HPDE6-E6E7 (cell line): ENCODE results near the gene ELP5.

Source experiments
- DNase-seq: peaks from one replicate; pipeline ENCODE4 v3.0.0; 2011; ENCODE audit warnings: missing footprints; ENCODE audit errors: extremely low spot score

Gene ELP5

DNA sequence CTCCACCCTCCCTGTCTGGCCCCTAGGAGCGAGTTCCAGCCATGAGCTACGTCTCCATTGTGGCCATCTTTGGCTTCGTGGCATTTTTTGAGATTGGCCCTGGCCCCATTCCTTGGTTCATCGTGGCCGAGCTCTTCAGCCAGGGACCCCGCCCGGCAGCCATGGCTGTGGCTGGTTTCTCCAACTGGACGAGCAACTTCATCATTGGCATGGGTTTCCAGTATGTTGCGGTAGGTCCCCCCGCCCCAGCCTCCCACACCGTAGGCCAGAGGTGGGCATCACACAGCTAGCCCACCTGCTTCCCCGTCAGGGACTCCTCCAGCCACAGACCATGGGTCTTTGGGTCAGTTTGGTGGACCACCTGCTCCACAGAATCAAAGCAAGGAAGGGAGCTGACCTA, 33.7 kb downstream of the ELP5 start:
- no peak for DNase-seq

DNA sequence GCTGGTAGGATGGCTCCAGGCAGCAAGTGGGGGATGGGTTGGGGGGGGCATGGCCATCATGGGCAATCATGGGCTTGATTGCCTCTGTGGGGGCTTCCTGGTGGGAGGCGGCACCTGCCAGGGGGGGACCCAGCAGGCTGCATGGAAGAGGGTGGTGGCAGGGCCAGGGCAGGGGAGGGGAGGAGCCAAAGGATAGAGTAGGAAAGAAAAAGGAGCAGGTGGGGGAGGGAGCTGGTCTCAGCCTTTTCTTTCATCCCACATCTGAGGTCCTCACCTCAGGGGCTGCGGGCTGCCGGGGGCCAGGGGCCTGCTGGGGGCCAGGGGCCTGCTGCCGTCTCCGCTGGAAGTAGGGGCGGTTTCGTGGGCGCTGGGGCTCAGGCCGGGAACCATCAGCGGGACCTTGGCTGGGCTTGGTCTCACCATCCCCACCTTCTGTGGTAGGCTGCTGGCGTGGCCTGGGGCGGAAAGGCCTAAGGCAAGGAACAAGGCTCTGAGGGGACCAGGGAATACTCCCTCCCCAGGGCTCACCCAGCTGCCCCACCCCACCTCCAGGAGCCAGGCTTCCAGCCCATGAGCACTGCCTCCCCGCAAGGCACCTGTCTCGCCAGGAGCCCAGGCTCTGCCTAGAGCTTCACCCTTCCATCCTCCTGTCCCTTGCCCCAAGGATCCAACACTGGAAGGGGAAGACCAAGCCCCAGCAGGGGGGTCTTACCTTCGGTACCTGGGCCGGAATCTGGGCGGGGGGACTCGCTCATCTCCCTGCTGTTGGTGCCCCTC, 37.4 kb downstream of the ELP5 start:
- no peak for DNase-seq

DNA sequence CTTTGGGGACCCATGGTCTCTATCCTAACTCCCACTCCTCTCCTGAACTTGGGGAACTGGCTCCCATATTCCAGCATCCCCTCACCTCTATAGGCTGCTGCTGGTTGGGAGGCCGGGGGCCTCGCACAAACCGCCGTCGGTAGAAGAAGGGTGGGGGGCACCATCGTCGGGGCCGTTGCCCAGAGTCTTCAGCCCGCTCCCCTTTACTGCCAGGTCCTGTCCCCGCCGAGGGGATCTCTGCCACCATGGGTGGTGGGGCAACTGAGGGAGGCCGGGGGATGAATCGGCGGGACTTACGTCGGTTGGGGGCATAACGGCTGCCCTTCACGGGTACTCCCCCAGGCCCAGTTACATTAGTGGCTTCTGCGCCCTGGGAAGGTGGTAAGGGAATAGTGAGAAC, 38.2 kb downstream of the ELP5 start:
- no peak for DNase-seq

DNA sequence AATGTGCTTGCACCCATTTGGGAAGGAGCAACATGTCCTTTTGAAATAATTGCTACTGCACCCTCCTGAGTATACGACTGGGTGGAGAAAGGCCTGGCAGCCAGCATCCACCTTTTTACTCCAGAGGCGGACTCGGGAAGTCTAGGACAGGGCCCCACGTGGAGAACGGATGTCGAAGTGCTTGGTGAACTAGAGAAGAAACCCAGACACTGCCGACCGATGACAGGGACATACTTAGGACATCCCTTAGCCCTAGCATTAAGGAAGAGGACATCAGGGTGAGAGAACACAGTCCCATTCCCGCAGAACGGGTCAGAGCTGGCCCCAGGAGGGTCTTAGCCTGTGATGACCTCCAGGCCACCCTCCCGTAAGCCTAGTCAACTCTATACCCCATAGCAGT, 38.7 kb downstream of the ELP5 start:
- DNase-seq, result no peak

DNA sequence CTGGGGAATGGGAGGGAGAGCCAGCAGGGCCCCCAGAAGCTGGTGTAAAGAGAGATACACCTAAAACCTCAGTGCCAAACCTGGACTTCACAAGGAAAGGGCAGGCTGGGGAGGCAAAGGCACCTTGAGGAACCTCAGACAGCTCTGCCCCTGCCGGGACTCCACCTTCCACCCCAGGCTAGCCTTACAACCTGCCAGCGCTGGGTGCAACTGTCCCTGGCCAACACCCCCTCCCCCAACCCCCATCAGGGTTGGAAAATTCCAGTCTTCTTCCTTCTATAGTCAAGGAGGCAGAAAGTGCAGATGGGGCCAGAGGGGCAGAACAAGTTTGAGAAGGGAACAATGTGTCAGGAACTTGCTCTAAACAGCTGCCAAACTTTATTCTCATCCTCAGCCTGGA, 40.2 kb downstream of the ELP5 start:
- DNase-seq, result no peak

DNA sequence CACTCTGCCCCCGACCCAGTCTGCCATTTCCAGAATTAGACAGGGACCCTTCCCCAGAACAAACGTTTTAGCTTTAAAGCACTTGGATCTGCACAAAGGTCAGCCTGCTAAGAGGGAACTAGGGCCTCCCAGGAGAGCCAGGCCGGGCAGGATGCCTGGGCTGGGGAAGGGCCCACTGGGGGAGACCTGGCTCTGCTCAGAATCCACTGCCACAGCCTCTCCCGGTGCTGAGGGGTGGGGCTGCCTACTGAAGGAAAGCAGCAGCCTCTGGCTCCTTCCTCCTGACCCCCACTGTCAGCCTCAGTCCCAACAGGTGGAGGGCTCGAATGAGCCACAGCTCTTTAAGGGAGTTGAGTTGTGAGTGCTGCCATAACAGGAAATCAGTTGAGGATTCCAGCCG, 40.7 kb downstream of the ELP5 start:
- DNase-seq, result no peak

DNA sequence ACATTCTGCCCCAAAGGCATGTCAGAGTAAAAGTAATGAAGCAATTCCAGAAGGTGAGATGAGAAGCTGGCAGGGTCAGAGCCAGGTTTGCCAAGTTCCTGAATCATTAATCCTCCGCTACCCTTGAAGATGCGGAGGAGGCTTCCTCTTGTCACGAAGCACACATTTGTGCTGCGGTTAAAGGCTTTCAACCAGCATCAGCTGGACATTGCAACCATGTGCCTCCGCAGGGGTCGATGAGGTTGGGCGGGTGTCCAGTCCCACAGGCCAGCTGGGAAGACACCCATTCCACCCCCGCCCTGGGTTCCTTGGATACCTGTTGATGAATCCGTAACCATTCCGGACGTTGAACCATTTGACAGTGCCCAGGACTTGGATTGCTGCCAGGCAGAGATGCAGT, 41.1 kb downstream of the ELP5 start:
- peak; percentile 49 for DNase-seq

DNA sequence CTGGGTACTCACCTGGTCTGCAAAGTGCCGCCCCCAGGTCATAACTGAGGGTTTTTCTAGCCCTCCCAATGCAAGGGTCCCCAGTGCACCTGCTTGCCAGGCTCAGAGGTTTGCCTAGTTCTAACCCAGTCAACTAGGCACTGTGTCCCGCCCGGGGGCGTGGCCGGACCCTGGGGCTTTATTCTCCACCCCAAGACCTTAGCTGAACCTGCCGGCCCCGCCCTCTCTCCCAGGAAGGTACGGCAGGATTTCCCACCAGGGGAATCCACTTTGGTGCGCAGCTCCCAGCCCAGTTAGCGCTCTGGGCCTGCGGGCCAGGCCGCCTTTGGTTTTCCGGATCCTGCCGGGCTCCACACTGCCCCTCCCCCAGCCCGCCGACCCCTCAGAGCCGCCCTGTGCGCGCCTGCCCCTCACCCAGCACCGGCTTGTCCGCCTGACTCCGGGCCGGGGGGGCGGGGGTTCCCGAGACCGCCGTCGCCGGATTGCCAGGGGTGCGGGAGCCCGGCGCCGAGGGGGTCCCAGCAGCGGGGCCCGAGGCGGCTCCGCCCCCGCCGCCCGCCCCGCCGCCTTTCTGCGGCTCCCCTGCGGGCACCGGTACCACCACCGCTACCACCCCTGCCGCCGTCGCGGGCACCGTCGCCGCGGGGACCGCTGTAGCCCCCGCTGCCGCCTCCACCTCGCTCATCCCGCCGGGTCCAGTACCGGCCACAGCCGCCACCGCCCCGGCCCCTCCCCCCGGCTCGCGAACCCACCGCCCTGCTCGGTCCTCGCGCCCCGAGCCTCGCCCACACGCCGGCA, 42.0 kb downstream of the ELP5 start:
- peak; percentile 56 for DNase-seq

DNA sequence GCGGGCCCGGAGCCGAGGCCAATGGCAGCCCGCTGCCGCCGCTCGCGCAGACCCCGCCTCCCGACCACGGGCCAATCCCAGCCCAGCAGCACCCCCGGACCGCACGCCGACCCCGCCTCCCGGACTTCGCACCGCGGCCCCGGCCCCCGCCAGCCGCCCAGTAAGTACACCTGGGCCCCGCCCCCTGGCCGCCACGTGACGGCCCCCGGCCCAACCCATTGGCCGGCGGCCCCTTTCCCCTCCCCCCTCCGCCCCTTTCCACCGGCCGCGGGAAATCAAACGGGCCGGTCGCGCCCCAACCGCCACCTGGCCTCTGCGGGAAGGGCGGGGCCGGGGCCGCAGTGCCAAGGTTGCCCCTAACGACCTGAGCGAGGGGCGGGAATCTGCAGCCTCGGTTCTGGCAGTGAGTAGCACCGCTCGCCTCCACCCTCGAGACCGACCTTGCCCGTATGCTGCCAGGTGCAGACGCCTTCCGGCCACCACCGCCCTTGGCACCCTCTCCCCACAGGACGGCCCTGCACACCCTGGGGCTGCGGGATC, 42.7 kb downstream of the ELP5 start, which contains the start of gene YBX2:
Gene YBX2, minus strand, starts transcription at position 26 of the 540 bp plus-strand sequence. CDS start 139 bp downstream, outside the sequence.
- DNase-seq, result peak; percentile 98

DNA sequence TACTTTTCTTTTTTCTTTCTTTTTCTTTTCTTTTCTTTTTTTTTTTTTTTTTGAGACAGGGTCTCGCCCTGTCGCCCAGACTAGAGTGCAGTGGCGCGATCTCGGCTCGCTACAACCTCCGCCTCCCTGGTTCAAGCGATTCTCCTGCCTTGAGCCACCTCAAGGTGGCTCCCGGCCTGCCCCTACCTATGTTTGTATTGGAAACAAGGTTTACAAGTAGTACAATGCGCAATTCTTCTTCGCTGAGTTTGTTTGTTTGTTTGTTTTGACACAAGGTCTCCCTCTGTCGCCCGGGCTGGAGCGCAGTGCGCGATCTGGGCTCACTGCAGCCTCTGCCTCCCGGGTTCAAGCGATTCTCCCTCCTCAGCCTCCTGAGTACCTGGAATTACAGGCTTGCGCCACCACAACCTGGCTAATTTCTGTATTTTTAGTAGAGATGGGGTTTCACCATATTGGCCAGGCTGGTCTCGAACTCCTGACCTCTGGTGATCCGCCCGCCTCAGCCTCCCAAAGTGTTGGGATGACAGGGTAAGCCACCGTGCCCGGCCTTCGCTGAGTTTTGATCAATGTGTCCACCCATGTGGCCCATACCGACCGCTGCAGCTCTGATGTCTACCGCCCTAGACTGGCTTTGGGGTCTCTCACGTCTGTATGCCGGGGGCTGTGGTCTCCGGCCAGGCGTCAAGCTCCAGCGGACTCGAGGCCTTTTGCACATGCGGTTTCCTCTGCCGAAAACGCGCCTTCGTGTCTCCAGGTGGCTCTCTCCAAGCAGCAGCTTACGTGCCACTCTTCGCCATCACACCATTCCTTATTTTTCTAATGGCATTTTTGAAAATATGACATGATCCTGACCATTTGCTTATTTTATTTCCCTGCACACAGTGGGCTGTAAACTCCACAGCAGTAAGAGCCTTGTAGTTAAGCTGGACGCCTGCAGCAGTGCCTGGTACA, 43.5 kb downstream of the ELP5 start:
- no peak for DNase-seq

DNA sequence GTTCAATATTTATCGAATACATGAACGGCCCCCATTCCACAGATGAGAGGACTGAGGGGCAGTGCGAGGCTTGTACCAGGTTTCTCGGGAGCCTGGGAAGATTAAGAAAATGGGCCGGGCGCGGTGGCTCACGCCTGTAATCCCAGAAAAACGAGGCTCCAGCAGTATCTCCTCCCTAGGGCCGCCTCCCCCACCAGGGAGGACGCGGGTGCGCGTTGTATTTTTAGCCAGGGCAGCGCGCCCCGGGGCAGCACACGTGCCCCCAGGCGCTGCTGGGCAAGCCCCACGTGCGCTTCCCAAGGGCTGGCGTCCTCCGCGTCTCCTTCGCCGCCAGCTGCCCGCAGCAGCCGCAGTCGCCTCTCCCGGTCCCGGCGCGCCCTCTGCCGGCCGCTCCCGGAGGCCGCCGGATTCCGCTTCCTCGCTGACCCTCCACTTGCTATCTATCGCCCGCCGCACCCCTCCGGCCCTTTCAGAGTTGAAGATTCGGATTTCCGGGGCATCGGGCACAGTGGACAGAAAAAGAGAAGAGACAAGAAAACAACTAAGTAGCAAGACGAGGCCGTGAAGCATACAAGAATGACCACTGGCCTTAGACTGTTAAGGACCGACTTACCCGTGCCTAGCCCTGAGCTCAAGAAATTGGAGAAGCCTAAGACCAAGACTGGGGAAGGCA, 44.3 kb downstream of the ELP5 start:
- peak; percentile 62 for DNase-seq

DNA sequence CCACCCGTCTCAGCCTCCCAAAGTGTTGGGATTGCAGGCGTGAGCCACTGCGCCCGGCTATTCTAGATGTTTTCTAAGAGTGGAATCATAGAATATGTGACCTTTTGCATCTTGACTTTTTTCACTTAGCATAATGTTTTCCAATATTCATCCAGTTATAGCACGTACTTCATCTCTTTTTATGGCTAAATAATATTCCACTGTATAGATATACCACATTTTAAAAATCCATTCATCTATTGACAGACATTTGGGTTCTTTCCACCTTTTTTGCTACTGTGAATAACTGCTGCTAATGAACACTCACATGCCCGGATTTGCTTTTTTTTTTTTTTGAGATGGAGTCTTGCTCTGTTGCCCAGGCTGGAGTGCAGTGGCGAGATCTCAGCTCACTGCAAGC, 52.2 kb downstream of the ELP5 start:
- no peak for DNase-seq

DNA sequence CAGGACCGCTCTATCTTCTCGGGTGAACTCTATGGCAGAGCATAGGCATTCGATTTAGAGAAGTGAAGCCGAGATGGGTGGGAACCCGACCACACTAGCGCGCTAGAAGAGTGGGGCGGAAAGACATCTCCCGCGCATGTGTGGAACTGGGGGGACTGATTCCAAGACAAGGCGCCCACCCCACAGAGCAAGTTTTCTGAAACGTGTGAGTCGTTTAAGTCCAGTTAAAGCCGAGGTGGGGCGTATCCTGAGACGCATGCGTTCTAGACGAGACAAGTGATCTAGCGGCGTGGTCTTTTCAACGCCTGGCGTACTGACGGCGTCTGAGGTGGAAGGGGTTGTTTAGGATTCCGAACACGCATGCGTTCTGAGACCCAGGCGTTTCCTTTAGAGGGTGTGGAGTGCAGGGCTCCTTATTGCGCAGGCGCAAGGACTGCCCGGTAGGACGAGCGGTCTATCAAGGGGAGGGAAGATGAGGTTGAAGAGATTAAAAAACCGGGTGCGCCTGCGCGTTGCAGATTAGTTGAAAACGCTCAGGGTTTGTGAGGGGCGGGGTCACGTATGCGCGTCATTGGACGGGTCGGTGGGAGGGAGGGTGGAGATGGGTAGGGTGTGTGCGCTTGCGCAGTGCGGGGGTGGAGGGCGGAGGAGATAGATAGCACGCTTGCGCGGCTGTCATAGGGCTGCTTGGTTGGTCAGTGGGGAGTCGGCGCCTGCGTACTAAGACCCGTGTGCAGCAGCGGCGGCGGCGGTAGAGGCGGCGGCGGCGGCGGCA, 55.1 kb downstream of the ELP5 start, which contains the start of gene EIF5A:
Gene EIF5A, plus strand, starts transcription at position 718 of the 775 bp plus-strand sequence. CDS start 2,008 bp downstream, outside the sequence.
- peak; percentile 99 for DNase-seq

DNA sequence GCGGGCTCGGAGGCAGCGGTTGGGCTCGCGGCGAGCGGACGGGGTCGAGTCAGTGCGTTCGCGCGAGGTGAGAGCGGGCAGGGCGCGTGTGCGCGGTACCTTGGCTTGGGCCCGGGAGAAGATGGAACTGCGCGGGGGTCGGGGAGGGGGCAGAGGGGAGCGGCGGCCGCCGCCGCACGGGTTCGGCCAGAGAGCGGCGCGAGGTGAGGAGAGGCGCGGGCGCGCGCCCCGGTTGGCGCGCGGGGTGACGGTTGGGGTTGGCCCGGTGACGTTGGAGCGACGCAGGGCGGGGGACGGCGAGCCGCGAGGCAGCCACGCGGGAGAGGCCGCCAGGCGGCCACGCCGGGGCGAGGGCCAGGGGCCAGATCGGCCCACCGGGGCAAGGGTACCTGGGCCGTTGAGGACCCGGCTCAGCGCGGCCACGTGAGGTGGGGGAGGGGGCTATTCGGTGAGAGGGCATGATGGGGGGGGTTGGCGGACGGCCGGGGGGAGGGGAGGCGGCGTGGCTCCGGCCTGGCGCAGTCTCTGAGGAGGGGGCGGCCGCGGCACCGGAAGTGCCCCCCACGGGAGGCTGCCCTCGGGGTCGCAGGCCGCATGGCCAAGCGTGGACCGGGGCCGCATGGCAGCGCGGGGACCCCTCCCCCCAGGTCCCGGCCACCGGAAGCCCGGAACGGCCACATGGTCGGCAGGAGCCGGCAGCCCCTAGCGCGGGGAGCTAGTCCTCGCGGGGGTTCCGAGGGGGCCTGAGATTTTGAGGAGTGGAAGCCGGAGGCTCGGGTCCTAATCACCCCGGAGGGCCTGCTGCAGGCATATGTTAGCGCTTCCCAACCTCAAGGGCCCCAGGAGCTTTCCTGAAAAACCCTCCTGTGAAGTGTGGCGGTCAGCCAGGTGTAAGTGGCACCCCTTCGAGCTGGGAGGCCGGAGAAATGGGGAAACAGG, 55.9 kb downstream of the ELP5 start:
- DNase-seq, result no peak

DNA sequence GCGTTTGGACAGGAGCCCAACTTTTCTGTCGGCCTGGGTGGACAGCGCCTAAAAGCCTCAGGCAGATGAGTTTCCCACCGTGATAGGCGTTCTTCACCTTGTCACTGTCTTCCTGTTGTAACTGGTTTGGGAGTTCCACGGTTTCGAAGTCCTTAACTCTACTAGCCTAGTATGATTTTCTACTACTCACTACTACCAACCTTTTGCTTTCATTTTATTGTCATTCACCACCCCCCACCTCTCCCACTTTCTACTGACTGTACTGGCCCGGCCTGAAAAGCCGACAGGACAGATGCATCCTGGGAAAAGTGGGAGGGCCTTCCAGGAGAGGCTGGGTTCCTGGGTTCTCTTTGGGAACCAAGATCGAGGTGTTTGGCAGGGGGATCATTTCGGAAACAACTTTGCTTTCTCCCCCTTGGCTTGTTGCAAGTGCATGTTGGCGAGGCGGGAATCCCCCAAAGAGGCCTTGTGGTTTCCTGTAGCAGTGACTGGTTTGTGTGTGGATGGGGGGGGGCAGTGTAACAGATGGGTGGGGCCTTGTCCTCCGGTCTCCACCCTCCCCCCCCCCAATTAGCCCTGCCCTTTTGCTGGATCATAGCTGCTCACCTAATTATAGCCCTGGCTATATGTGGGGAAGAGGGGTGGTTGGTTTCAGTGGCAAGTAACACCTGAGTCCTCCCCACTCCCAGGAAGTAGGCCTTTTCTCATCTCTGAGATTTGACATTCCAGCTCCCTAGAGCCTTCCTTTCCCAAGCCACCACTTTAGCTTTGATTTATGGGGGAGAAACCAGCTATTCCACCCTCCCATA, 56.8 kb downstream of the ELP5 start:
- DNase-seq, result peak; percentile 84
